ENCODE measurements around the gene TXNDC15.

The TXNDC15 gene

GRCh38 chr5:134920848-134921575 lies 46.8 kb downstream of the TXNDC15 start:
- DNase-seq, result no peak

- DNase-seq, result no peak
These were observed 58.3 kb downstream of the TXNDC15 start for GRCh38 chr5:134932508-134932907.

GRCh38 chr5:134934202-134934601 lies 60.0 kb downstream of the TXNDC15 start:
- DNase-seq, result no peak

GRCh38 chr5:134935711-134936602 lies 61.8 kb downstream of the TXNDC15 start:
- DNase-seq, result no peak

GRCh38 chr5:134937526-134937925 lies 63.4 kb downstream of the TXNDC15 start:
- DNase-seq, result no peak

- DNase-seq, result no peak
These were observed 63.9 kb downstream of the TXNDC15 start for GRCh38 chr5:134938030-134938429.

GRCh38 chr5:134939500-134939899 lies 65.3 kb downstream of the TXNDC15 start:
- no peak for DNase-seq

GRCh38 chr5:134943547-134943946 lies 69.4 kb downstream of the TXNDC15 start:
- no peak for DNase-seq

GRCh38 chr5:134944630-134945029 lies 70.5 kb downstream of the TXNDC15 start:
- peak; percentile 12 to 15 for DNase-seq

GRCh38 chr5:134945041-134945440 lies 70.9 kb downstream of the TXNDC15 start:
- no peak for DNase-seq

- peak in 1 of 2 donors; percentile 22 for DNase-seq
These were observed 74.7 kb downstream of the TXNDC15 start for GRCh38 chr5:134948911-134949310.

- peak in 1 of 2 donors; percentile 9 for DNase-seq
These were observed 75.1 kb downstream of the TXNDC15 start for GRCh38 chr5:134949316-134949715.
